Breast epithelium (tissue), 3 donors: Measurements from ENCODE around the gene FZR1.

Experiments
- POLR2A ChIP-seq: fragments of 450-650 bp; IDR thresholded peaks from one replicate; pipeline ENCODE4 v1.6.1; 2016; ENCODE audit warnings: antibody characterized with exemption, mild to moderate bottlenecking, moderate library complexity
- POLR2AphosphoS5 ChIP-seq, 3 donors: sonication (generic); formaldehyde crosslinking; IDR thresholded peaks; one replicate each; pipeline ENCODE4 v1.6.1; 2017; ENCODE audit warnings: antibody characterized with exemption in 3 of 3
- TF ChIP-seq, protein P1 (sequence below), 3 donors: fragments of 450-650 bp; IDR thresholded peaks; one replicate each; pipeline ENCODE4 v1.5.1; 2016 to 2017; ENCODE audit warnings: antibody characterized with exemption in 3 of 3, mild to moderate bottlenecking in 3 of 3, moderate library complexity in 3 of 3

DNA sequence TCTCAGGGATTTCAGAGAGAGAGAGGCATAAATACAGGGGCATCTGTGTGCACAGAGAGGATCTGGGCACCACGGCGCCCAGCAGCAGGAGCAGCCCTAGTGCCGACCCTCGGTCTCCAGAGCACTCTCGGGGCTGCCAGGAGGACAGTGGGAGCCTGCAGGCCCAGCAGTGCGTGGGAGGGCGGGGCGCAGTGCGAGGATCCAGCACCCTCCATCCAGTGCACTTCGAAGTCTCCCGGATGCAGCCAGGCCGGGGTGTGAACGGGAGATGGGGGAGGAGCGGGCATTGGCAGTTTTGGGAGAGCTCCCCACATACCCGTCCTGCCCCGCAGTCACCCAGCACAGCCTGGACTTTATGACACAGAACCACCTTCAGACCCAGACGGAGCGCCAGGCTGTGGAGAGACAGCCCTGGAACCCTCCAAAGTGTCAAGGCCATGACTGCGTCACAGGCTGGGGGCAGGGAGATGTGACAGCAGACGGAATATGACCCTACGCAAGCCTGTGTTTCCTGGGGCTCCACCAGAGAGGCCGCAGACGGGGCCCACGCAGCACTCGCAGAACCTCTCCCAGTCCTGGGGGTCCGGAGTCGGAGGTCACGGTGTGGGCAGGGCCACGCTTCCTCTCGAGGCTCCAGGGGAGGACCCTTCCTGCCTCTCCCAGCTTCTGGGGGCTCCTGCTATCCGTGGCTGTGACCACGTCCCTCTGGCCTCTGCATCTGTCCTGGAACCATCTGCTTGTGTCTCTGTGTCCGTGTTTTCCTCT lies 18.1 kb downstream of the FZR1 start:
- TF ChIP-seq POLR2AphosphoS5 (IDR thresholded peaks at IDR 0.05): no peak
- TF ChIP-seq POLR2A: no peak
- TF ChIP-seq, protein P1, sequence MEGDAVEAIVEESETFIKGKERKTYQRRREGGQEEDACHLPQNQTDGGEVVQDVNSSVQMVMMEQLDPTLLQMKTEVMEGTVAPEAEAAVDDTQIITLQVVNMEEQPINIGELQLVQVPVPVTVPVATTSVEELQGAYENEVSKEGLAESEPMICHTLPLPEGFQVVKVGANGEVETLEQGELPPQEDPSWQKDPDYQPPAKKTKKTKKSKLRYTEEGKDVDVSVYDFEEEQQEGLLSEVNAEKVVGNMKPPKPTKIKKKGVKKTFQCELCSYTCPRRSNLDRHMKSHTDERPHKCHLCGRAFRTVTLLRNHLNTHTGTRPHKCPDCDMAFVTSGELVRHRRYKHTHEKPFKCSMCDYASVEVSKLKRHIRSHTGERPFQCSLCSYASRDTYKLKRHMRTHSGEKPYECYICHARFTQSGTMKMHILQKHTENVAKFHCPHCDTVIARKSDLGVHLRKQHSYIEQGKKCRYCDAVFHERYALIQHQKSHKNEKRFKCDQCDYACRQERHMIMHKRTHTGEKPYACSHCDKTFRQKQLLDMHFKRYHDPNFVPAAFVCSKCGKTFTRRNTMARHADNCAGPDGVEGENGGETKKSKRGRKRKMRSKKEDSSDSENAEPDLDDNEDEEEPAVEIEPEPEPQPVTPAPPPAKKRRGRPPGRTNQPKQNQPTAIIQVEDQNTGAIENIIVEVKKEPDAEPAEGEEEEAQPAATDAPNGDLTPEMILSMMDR (IDR thresholded peaks at IDR 0.05): no peak
